HG03521 (cell line): ENCODE measurements around the gene MALL.
"Not testable (repeated sequence)": the region's sequence is repeated elsewhere in the genome, so short reads cannot be mapped to it uniquely, and the experiment has no call there.

Experiments used
- ATAC-seq: cut with Tn5 transposase; IDR thresholded peaks from one replicate; pipeline ENCODE4 v1.9.1; 2021; ENCODE audit warnings: mild to moderate bottlenecking, moderate library complexity; ENCODE audit not compliant: unreplicated experiment

MALL gene

GRCh38 chr2:110121052-110121334 lies 5.4 kb upstream of the MALL start:
- no peak for ATAC-seq

GRCh38 chr2:110120171-110121051 lies 4.8 kb upstream of the MALL start:
- ATAC-seq = no peak

GRCh38 chr2:110116033-110116710 lies 550 bp upstream of the MALL start:
- no peak for ATAC-seq

GRCh38 chr2:110114831-110115255 lies 779 bp downstream of the MALL start:
- no peak for ATAC-seq

GRCh38 chr2:110113961-110114591 lies 1.5 kb downstream of the MALL start:
- no peak for ATAC-seq

- ATAC-seq = not testable (repeated sequence)
Measured at GRCh38 chr2:110108291-110108690, 7.3 kb downstream of the MALL start.

- no peak for ATAC-seq
Measured at GRCh38 chr2:110107092-110108079, 8.2 kb downstream of the MALL start.

- no peak for ATAC-seq
Measured at GRCh38 chr2:110106642-110107041, 9.0 kb downstream of the MALL start.

- no peak for ATAC-seq
Measured at GRCh38 chr2:110105608-110106467, 9.8 kb downstream of the MALL start.

- ATAC-seq = no peak
Measured at GRCh38 chr2:110105183-110105582, 10.4 kb downstream of the MALL start.

- no peak for ATAC-seq
Measured at GRCh38 chr2:110104025-110104771, 11.4 kb downstream of the MALL start.

- ATAC-seq = no peak
Measured at GRCh38 chr2:110103061-110103961, 12.3 kb downstream of the MALL start.

GRCh38 chr2:110101901-110102803 lies 13.5 kb downstream of the MALL start:
- no peak for ATAC-seq

- ATAC-seq = no peak
Measured at GRCh38 chr2:110101280-110101844, 14.3 kb downstream of the MALL start.

GRCh38 chr2:110100880-110101279 lies 14.7 kb downstream of the MALL start:
- not testable (repeated sequence) for ATAC-seq

- ATAC-seq = no peak
Measured at GRCh38 chr2:110100480-110100879, 15.1 kb downstream of the MALL start.
